Stimulated activated CD8-positive, alpha-beta memory T cell treated with anti-CD3 and anti-CD28 coated beads, Interleukin-7, amount 100 ng/mL, for 24 hours (primary cell): ENCODE results near the gene USP15.
"Not testable (repeated sequence)": the region's sequence is repeated elsewhere in the genome, so short reads cannot be mapped to it uniquely, and the experiment has no call there.

Source experiments
- DNase-seq: peaks from one replicate; pipeline ENCODE4 v3.0.0-alpha.2; 2020; ENCODE audit warnings: low read depth

USP15 gene

DNA sequence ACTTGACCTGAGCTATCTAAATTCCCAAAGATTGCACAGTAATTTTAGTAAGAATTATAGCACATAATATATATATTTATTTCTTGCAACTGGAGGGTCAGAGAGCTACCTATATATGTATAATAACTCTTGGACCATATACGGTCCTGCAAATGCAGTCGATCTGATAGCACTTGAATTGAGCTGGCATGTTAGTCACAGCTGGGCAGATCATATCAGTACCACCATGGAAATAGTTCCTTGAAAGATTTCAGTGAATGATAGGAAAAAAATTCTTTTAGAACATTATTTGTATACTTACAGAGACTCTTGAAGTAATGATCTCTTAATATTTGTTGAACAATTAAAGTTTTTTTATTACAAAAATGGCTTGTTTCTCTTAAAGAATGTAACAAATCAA is 111.9 kb downstream of the USP15 start:
- no peak for DNase-seq

GRCh38 chr12:62372825-62373224 is 112.6 kb downstream of the USP15 start:
- DNase-seq, result no peak

DNA sequence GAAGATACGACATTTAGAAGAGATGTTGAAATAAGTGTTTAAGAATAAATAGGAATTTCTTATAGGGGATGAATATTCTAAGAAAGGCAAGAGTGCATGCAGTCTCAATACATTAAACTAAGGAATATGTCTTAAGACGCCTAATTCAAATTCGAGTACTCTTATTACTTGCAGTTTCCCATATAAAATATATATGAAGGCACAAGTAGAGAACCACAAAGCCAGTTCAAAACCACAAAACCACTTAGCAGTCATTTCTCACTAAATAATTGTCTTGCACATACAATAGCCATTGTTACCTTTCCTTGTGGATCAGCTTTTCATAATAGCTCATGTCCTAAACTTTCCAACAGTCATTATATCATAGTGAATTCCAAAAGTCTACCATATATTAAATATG is 115.4 kb downstream of the USP15 start:
- no peak for DNase-seq

DNA sequence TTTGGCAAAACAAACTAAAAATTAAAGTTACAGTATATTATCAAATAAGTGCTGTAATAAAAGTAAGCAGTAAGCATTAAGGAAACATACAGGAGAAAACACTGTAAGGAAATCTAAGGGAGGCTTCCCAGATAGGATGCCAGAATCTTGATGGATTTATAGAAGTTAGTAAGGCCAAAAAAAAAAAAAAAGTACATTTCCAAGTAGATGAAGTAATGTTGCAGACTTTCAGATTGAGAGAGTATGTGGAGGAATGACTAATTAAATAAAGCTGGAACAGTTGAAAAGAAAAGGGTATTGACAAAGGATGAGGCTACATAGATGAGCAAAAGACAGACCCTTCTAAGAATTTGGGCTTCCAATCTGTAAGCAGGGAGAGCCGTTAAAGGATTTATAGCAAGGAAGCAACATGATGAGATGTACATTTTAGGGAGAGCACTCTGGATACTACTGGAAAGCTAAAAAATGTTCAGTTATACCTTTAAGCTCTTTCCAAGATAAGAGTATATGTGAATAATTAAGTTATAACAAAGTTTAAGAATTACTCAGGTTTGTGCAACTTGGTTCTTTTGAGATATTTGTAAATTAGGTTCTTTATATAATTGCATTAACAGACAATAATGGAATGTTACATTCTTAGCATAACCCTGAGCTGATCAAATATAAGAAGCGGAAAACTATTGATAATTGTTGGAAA is 119.0 kb downstream of the USP15 start:
- no peak for DNase-seq

DNA sequence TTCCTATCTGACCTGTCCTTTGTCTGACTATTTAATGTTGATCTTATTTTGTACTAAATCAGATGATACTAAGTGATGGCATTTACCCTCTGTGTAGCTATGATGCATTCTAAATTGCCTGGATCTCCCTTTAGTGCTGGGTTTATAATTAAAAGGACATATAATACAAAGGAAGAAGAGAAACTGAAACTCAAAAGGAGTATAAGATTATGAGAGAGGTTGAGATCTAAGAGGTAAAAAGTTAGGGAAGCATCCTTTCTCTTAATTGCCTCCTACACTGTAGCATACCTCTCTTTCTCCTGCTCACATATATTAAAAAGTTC is 119.5 kb downstream of the USP15 start:
- DNase-seq, result no peak

DNA sequence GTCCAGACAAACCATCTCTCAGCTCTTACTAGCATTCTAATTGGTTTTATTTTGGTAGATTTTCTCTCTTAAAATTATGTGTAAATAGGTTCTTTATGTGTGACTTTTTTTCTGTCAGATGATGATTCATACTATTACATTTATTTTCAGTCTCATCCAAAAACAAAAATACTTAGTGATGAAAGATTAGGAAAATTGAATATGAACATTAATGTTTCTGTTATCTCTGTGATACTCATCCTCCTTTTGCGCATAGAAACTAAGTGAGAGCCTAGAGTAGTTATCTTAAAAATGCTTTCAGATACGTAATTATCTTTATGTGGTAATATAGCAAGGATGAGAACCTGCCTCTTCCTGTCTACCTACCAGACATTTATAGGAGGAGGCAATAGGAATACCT is 122.3 kb downstream of the USP15 start:
- no peak for DNase-seq

DNA sequence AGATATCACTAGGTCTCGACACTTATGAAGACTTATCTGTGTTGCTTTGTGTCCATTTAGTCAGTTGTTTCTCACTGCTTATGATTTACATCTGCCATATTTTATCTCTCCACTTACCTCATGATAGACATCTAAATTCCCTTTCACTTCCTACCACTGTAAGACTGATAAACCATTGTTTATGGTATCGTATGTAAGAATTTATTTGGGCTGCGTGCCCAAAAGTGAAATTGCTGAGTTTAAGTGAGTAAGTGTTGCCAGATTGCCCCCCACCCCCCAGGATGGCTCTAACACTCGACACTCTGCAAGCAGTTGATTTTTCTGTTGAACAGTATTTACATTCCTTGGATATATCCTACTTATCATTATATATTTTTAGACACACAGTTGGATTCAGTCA is 136.5 kb downstream of the USP15 start:
- no peak for DNase-seq

DNA sequence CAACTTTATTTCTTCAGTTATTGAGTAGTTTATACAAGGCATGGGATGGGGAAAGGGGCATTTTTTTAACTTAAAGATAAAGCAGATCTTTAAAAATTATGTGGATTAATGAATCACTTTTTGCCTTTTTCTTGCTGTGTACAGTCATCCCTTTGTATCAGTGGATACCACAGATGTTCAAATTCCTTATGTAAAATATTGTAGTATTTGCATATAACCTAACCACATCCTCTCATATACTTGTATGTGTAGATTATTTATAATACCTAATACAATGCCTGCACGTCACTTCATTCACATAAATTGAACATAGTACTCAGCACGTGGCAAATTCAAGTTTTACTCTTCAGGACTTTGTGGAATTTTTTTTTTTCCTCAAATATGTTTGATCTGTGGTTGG is 139.9 kb downstream of the USP15 start:
- no peak for DNase-seq

DNA sequence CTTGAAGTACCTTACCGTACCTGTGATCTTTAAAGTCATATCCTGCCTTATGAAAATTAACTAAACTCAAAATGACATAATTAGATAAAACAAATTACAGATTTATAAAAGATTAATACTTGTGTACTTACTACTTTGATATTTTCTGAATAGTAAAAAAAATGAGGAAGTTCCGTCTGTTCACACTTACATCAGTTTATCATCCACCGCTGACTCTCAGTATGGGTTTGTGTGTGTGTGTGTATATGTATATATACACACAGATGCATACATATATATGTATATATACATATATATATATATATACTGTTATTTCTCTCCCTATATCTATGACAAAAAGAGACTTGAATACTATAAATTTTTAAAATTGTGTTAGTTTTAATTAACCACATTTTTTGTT is 141.4 kb downstream of the USP15 start:
- no peak for DNase-seq

DNA sequence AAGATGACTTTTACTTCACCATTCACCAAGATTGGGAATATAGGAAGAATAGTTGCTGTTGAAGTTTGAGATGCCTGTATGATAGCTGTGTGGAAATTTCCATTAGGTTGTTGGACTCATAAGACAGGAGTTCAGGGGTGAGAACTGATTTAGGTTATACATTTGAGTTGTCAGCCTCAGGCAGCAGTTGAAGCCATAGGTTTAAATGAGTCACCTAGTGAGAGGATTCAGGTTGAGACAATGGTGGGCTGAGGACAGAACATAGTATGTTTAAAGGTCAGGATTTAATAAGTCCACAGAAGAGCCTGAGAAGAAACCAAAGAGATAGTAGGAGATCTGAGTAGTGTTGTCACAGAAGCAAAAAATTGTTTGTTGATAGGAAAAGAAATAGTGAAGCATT is 142.8 kb downstream of the USP15 start:
- DNase-seq, result no peak

- DNase-seq, result no peak
Measured at GRCh38 chr12:62407587-62407986, 147.4 kb downstream of the USP15 start.

GRCh38 chr12:62409068-62409467 is 148.9 kb downstream of the USP15 start:
- no peak for DNase-seq

DNA sequence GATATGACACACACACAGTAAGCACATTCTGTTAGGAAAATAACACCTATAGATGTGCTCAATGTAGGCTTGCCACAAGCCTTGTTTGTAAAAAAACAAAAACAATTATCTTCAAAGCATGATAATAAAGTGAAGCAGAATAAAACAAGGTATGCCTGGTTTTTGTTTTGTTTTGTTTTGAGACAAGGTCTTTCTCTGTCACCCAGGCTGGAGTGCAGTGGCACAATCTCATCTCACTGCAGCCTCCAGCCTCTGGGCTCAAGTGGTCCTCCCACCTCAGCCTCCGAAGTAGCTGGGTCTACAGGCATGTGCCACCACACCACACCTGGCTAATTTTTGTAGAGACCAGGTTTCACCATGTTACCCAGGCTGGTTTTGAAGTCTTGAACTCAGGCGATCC is 154.0 kb downstream of the USP15 start:
- DNase-seq, result no peak

GRCh38 chr12:62426089-62426488 is 165.9 kb downstream of the USP15 start:
- no peak for DNase-seq

GRCh38 chr12:62429457-62429856 is 169.3 kb downstream of the USP15 start:
- no peak for DNase-seq

DNA sequence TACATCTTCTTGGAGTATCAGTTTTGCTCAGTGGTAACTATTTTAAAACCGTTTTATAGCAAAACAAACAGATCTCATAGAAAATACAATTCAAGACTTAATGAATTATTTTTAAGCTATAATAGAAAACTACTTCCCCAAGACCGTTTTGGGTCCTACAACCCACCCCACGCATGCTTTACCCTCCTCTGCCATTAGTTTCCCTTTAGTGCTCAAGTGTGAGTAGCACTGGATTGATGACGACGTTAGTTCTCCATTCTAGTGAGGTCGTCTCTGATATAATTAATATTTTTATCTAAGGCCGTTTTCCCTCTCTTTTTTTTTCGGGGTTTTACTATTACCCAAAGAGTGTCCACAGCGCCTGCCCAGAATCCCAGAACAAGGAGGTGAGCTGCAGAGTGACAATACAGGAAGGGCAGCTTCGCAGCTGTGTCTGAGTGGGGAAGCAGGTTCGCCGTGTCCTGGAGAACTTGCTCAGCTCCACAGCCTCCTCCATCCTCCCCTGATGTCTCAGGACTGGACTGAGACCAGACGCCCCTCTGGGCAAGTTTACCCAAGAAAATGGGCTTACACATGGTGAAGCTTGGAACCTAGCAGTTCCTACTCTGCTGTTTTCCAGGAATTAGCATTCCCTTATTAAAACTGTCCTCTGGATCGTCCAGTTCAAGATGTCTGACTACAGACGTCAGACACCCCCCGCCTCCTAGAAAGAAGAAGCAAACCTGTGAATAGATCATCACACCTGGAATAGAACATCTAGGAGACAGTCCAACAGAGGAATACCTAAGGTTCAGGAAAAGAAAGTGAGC is 174.5 kb downstream of the USP15 start:
- DNase-seq, result no peak

GRCh38 chr12:62435303-62436163 is 175.3 kb downstream of the USP15 start:
- DNase-seq, result no peak

DNA sequence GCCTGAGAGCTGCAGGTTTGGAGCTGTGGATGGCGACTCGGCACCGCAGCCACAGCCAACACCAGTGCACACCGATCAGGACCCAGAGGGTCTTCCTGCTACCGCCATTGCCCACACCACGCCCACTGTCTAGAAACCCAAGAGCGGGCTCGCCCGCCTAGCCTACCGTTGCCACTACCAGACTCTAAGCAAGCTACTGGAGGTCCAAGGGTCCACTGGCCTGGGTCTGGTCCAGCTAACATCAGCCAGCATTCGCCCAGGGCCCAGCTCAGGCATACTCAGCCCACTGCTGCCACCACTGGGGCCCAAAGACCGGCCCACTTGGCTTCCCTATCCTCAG is 175.9 kb downstream of the USP15 start:
- no peak for DNase-seq

DNA sequence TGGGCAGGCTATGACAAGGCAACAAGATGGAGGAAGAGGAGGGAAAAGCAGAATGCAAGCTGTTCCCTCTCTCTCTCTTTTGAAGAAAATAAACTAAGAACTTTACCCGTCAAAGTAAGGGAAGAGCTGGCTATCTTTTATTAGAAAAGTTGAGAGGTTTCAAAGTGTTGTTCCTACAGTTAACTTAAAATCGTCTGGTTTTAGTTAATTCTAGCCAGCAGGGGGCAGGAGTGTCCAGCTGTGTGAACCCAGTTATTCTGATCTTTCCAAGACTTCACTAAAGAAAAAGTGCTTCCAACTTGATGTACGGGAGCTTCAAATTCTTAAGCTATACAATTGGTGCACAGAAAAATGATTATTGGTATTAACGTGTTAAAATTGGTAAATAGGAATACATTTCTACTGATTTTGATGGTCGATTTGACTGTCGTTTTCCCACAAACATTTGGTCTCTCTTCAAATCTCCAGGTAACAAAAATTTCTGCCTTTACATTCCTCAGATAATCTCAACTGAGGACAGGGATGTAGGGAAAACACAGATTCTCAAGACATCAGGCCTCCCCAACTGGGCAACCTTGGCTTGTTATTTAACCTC is 178.0 kb downstream of the USP15 start:
- DNase-seq, result peak; percentile 21

DNA sequence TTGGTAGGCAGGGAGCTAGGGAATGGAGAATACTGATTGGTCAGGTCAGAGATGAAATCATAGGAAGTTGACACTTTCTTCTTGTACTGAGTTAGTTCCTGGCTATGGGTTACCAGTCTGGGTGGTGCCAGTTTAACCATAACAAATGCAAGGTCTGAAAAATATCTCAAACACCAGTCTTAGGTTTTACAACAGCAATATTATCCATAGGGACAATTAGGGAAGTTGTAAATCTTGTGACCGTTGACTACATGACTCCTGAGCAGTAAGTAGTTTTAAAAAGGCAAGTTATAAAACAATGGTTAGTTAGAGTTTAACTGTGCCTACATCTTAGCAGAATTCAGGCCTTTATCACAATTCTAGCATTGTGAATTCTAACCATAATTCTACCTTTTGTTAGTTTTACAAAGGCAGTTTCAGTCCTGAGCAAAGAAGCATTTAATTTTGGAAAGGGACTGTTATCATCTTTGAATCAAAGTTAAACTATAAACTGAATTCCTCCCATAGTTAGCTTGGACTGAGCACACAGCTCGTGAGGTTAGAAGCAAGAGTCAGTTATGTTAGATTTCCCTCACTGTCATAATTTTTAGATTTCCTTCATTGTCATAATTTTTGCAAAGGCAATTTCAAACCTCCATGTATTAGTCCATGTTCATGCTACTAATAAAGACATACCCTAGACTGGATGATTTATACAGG is 186.7 kb downstream of the USP15 start:
- DNase-seq, result no peak

- DNase-seq, result no peak
Measured at GRCh38 chr12:62448436-62448835, 188.2 kb downstream of the USP15 start.

DNA sequence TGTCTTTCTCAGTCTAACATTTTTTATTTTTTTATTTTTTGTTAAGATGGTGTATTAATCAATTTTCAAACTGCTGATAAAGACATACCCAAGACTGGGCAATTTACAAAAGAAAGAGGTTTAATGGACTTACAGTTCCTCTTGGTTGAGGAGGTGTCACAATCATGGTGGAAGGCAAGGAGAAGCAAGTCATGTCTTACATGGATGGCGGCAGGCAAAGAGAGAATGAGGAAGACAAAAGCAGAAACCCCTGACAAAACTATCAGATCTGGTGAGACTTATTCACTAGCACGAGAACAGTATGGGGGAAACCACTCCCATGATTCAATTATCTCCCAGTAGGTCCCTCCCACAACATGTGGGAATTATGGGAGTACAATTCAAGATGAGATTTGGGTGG is 195.2 kb downstream of the USP15 start:
- DNase-seq, result not testable (repeated sequence)
